DMS153 treated with DMSO at 0.1 percent for 48 hours (cell line): ENCODE measurements around the gene FMNL3.
"Not testable (repeated sequence)": the region's sequence is repeated elsewhere in the genome, so short reads cannot be mapped to it uniquely, and the experiment has no call there.

ENCODE experiments used
- DNase-seq: peaks from one replicate; lab custom pipeline; 2025; ENCODE audit not compliant: unreplicated experiment; lab: John Stamatoyannopoulos, UW

Gene FMNL3

GRCh38 chr12:49609875-49610154, 97.4 kb downstream of the FMNL3 start:
- DNase-seq = no peak

- no peak for DNase-seq
These were observed 97.9 kb downstream of the FMNL3 start for GRCh38 chr12:49609059-49609874.

- not testable (repeated sequence) for DNase-seq
These were observed 101.7 kb downstream of the FMNL3 start, which contains the start of gene FAM186B for GRCh38 chr12:49605539-49605938. Gene FAM186B, minus strand, starts transcription at chr12:49605639. Its CDS starts 162 bp downstream, at chr12:49605477.

GRCh38 chr12:49604856-49605255, 102.3 kb downstream of the FMNL3 start:
- no peak for DNase-seq

- no peak for DNase-seq
These were observed 103.5 kb downstream of the FMNL3 start for GRCh38 chr12:49603721-49604120.

- DNase-seq = no peak
These were observed 107.2 kb downstream of the FMNL3 start for GRCh38 chr12:49599961-49600360.

GRCh38 chr12:49598527-49598926, 108.7 kb downstream of the FMNL3 start:
- no peak for DNase-seq

GRCh38 chr12:49588721-49589516, 118.3 kb downstream of the FMNL3 start:
- DNase-seq = no peak

- DNase-seq = no peak
These were observed 118.9 kb downstream of the FMNL3 start for GRCh38 chr12:49588281-49588680.

- no peak for DNase-seq
These were observed 119.9 kb downstream of the FMNL3 start for GRCh38 chr12:49587174-49587908.
